ENCODE results near the gene TNFRSF13B.
"Not testable (repeated sequence)": the region's sequence is repeated elsewhere in the genome, so short reads cannot be mapped to it uniquely, and the experiment has no call there.

Gene TNFRSF13B

GRCh38 chr17:16971458-16972338, at the start of gene TNFRSF13B:
TNFRSF13B (minus strand) TSS chr17:16972118; CDS start chr17:16972075, 43 bp downstream.
- no peak for DNase-seq

- DNase-seq: peak; percentile 63
Measured at GRCh38 chr17:17021194-17021863, 49.4 kb upstream of the TNFRSF13B start.

- no peak for DNase-seq
Measured at GRCh38 chr17:17020821-17021193, 48.9 kb upstream of the TNFRSF13B start.

GRCh38 chr17:17019891-17020456, 48.1 kb upstream of the TNFRSF13B start:
- no peak for DNase-seq

- no peak for DNase-seq
Measured at GRCh38 chr17:17019430-17019762, 47.5 kb upstream of the TNFRSF13B start.

- no peak for DNase-seq
Measured at GRCh38 chr17:17018612-17019429, 46.9 kb upstream of the TNFRSF13B start.

GRCh38 chr17:17018021-17018441, 46.1 kb upstream of the TNFRSF13B start:
- no peak for DNase-seq

- DNase-seq: no peak
Measured at GRCh38 chr17:17017343-17018014, 45.6 kb upstream of the TNFRSF13B start.

GRCh38 chr17:17016199-17017197, 44.6 kb upstream of the TNFRSF13B start:
- DNase-seq: not testable (repeated sequence)

- no peak for DNase-seq
Measured at GRCh38 chr17:17015230-17015629, 43.3 kb upstream of the TNFRSF13B start.

GRCh38 chr17:17014748-17015124, 42.8 kb upstream of the TNFRSF13B start:
- not testable (repeated sequence) for DNase-seq

- DNase-seq: not testable (repeated sequence)
Measured at GRCh38 chr17:17013828-17014747, 42.2 kb upstream of the TNFRSF13B start.

- DNase-seq: not testable (repeated sequence)
Measured at GRCh38 chr17:17011043-17011907, 39.4 kb upstream of the TNFRSF13B start.

GRCh38 chr17:17010545-17011034, 38.7 kb upstream of the TNFRSF13B start:
- not testable (repeated sequence) for DNase-seq

GRCh38 chr17:17009972-17010371, 38.1 kb upstream of the TNFRSF13B start:
- not testable (repeated sequence) for DNase-seq

GRCh38 chr17:17008621-17009397, 36.9 kb upstream of the TNFRSF13B start:
- DNase-seq: not testable (repeated sequence)

- not testable (repeated sequence) for DNase-seq
Measured at GRCh38 chr17:17007891-17008290, 36.0 kb upstream of the TNFRSF13B start.
